Islet of Langerhans (tissue), 1 donor: ENCODE data around the gene KAT7.

ENCODE experiments used
- FAIRE-seq: peaks from one replicate; lab custom pipeline; 2011; peaks lifted over from hg19 to GRCh38; lab: Jason Lieb, UNC

Gene KAT7

DNA sequence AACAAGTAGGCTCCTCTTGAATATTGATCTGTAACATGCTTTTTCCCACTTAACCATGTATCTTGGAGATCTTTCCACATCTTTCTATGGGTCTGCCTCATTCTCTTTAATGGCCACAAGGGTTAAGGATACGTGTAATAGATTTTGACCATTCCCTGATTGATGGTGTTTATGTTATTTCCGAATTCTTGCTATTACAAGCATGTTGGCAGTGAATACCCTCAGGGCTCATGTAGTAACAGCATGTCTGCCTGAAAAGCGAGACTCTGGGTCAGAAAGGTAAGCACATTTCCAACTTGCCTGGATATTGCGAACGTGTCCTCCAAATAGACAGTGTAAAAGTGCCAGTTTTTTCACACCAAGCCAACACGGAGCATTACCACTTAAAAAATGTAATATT lies 54.4 kb downstream of the KAT7 start:
- FAIRE-seq: no peak

GRCh38 chr17:49843774-49844350 lies 55.4 kb downstream of the KAT7 start:
- no peak for FAIRE-seq

GRCh38 chr17:49845321-49845720 lies 56.8 kb downstream of the KAT7 start:
- no peak for FAIRE-seq

- no peak for FAIRE-seq
Observed at GRCh38 chr17:49846938-49847712, 58.6 kb downstream of the KAT7 start.

GRCh38 chr17:49848019-49848473 lies 59.6 kb downstream of the KAT7 start, which contains the start of gene TAC4:
Gene TAC4 (minus strand): TSS chr17:49848069. CDS start chr17:49848017, 52 bp downstream.
- no peak for FAIRE-seq

DNA sequence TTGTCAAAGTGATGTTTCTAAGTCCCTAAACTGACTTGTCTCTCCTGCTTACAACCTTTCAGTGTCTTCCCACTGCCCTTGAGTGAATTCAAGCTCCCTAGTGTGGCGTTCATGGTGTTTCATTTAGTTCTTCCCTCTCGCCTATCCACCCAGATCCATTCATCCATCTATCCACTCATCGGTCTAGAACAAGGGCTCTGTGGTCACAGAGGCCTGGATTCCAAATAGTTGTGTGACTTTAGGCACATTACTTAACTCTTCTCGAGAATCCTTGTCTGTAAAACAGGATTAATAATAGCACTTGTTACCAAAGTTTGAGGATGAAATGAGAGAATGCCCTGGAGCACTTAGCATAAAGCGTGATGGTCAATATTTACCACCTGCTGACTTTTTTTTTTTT lies 60.3 kb downstream of the KAT7 start:
- FAIRE-seq: no peak

DNA sequence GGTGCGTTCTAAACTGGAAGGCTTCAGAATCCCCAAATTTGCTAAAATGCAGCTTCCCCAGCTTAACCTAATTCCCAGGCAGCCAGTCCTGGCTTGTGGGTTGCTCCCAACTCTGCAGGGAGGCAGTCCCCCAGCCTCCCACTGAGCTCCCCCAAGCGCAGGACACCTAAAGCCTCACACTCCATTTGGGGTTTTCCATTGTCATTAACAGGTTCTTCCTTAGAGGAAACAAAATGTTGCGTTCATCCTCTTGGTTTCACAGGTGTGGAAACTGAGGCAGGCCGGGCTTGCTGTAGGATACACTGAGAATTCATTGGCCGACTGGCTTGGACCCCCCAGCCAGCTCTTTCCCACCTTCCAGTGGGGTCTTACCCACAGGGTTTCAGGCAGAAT lies 61.7 kb downstream of the KAT7 start:
- no peak for FAIRE-seq

- FAIRE-seq: no peak
Observed at GRCh38 chr17:49850772-49851386, 62.4 kb downstream of the KAT7 start.

- no peak for FAIRE-seq
Observed at GRCh38 chr17:49851387-49852291, 63.2 kb downstream of the KAT7 start.

DNA sequence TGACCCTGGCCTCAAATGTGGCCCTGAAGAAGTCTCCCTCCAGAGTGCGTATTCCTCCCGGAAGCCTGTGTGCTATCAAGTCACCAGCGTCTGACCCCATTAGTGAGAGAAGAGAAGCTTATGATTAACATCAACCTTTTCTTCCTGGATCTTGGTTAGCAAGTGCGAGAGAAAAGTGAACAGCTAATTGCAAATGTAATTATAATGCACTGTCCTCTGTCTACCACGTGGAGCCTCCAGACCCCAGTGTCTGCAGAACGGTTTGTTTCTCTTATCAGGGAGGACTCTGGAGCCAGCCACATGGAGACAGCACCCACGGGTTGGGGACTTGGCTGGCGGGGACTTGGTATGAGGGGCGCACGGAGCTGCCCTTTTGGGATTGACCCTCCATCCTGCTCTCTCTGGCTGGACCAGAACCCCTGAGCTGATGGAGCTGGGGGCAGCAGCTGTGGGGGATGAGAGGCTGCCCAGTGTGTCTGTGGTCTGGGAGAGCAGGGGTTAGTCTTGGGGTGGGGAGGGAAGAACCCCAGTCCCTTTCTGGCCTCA lies 65.1 kb downstream of the KAT7 start:
- FAIRE-seq: no peak

- FAIRE-seq: no peak
Observed at GRCh38 chr17:49854126-49854525, 65.6 kb downstream of the KAT7 start.

DNA sequence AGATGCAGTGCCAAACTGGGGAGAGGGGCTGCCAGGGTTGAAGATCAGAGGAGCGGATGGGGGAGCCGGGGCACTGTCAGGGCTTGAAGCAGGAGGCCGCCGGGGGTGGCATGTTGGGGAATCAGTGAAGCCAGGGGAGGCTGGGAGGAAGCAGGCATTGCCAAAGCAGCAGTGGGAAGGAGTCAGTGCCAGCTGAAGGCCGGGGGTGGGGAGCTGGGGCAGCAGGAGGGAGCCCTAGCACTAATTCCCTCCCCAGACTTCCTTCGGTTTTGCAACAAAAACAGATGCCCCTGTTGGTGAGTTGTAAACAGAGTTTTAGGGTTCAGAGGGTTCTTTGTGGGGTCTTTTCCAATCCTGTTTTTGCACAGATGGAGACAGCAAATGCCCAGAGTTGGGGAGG lies 70.3 kb downstream of the KAT7 start:
- FAIRE-seq: no peak

DNA sequence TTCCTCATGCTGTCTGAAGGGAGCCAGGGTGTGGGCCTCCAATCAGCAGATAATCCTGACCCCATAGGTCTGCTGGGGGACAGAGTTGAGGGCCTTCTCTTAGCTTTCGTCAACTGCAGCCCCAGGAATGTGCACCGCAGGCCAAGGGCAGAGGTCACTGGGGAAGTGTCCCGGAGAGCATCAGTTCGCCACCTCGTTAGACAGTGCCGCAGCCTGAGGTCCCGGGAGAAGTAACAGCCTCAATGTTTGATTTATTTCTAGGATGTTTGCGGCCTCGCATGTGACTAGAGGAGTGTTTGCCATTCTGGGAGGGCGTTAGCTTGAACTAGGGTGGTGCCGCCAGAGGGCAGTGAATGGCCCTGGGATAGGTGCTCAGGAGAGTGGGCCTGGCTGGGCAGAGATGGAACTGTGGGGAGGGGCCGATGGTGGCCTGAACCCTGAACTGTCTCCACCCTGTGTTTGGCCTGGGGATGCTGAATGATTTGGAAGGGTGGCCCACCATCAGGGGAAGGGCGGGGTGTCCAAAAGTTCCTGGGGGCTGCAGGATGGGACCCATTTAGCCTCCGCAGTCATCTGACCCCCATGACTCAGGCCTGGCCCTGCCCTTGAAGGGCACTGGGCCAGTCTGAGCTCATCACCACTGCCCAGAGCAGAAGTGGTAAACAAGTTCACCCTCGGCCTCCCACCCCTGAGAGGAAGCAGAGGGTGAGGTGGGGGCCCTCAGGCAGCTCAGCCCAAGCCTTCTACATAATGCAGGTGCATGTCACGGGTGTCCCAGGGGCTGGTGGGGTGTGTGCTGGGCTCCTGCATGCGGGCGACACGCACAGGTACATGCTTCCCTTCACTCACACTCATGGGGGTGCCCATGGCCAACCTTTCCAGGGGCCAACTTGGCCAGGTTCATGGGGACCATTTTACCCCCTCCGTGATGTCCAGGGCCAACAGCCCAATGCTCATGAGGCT lies 71.8 kb downstream of the KAT7 start:
- no peak for FAIRE-seq

- FAIRE-seq: no peak
Observed at GRCh38 chr17:49861150-49861884, 72.8 kb downstream of the KAT7 start.

DNA sequence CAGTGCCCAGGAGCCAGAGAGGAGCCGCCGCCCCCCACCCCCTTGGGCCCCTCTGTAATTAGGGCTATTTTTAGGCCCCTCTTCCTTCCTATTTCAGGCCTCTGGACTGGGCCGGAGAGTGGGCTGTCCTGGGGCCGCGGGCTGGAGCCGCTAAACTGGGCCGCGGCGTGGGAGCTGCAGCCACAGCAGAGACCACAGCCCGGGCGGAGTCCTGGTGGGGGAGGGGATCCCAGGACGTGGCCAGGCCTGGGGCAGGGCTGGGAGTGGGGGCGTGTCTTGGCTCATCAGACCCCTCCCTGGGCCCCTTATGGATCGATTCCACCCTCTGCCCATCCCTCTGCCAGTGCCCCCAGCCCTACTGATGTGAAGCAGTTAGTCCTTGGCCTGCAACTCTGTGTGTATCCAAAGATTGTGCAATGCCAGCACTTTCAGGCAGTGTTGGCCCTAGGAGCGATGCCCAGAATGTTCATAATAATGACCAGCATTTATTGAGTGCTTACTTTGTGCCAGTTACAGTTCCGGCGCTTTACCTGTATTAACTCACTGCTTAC lies 74.4 kb downstream of the KAT7 start:
- no peak for FAIRE-seq

GRCh38 chr17:49866019-49866380 lies 77.5 kb downstream of the KAT7 start:
- FAIRE-seq: no peak

DNA sequence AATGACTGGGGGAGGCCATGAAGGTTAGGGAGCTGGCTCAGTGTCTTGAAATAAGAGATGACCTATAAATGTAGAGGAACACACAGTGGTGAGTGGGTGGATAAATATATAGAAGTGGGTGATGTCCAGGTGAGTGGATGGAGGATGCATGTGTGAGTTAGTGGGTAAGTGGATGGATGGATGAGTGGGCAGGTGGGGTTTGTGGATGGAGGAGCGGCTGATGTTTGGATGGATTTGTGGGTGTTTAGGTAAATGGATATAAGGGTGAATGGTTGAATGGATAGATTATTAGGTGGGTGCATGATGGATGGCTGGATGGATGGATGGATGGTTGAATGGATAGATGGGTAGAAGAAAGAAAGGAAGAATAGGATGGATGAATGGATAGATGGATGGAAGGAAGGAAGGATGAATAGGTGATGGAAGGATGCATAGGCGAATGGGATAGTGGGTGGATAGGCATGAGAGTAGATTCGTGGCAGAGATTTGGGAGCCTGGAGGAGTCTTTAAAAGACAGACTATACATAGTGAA lies 78.5 kb downstream of the KAT7 start:
- no peak for FAIRE-seq

DNA sequence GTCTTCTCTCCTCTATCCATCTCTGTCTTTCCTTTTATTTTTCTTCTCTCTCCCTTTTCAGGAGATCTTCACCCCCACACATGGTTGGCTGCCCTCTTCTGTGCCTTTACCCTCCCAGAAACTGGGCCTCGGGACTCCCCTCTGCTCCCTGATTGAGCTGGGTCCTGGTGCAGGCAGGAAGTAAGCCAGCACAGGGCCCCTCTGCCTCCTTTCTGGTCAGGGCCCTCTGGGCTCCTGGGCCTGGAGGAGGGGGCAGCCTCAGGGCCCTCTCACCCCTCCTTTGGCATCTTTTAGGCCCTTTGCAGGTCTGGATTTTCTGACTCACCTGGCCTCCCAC lies 80.5 kb downstream of the KAT7 start:
- FAIRE-seq: no peak

DNA sequence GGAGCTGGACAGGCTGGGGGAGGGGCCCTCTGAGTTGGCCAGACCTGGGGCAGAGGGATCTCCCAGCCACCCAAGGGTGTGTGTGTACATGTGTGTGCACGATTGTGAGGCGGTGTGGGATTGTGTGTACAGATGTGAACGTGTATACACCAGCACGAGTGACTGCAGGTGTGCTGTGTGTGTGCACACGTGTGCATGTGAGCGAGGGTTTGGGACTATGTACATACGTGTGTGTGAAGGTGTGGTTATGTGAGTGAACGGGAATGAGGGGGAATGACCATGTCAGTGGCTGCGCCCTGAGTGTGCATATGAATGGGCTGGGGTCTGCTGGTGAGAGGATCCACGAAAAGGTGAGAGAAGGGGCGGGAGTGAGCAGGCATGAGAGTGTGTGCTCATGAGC lies 81.8 kb downstream of the KAT7 start:
- no peak for FAIRE-seq

DNA sequence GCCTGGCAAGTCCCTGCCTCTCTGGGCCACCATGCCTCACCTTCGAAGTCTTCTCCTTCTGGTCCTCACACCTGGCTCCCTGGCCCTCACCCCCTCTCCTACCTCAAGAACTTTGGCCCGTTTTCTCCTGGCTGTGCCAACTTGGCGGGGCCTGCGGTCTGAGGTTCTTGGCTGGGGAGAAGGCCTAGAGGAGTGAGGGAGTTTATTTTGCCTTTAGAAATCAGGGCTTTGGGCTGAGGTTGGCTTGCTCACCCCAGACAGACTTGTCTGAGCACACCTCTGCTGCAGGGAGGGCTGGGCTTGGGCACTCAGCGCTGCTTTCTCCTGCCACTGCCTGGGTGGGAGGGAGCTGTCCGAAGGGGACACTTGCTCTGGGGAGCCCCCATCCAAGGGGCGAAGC lies 82.7 kb downstream of the KAT7 start:
- FAIRE-seq: no peak
